A549 treated with ZK216348 at 1 μM for 4 hours (cell line): ENCODE results near the gene TMEM139. TPM values are rescaled to one million over a fixed set of nuclear protein-coding genes. Genes with fewer than 3 reads are reported as not detected.

Experiments
- total RNA-seq: library from RNA; stranded (reverse); fragments of 200-300 nt; extraction: Qiagen RNA extraction; gene quantifications from 5 replicates; pipeline ENCODE4 v1.2.3, GENCODE V29; 2022; ENCODE audit warnings: low read depth

The TMEM139 gene
- 0.48 to 1.5 TPM (median 1.0 TPM) in 5 replicates for total RNA-seq

GRCh38 chr7:143284591-143285469, at the start of gene TMEM139:
Gene TMEM139 (plus strand): TSS chr7:143284958. CDS start chr7:143285958, 1,000 bp downstream.

DNA sequence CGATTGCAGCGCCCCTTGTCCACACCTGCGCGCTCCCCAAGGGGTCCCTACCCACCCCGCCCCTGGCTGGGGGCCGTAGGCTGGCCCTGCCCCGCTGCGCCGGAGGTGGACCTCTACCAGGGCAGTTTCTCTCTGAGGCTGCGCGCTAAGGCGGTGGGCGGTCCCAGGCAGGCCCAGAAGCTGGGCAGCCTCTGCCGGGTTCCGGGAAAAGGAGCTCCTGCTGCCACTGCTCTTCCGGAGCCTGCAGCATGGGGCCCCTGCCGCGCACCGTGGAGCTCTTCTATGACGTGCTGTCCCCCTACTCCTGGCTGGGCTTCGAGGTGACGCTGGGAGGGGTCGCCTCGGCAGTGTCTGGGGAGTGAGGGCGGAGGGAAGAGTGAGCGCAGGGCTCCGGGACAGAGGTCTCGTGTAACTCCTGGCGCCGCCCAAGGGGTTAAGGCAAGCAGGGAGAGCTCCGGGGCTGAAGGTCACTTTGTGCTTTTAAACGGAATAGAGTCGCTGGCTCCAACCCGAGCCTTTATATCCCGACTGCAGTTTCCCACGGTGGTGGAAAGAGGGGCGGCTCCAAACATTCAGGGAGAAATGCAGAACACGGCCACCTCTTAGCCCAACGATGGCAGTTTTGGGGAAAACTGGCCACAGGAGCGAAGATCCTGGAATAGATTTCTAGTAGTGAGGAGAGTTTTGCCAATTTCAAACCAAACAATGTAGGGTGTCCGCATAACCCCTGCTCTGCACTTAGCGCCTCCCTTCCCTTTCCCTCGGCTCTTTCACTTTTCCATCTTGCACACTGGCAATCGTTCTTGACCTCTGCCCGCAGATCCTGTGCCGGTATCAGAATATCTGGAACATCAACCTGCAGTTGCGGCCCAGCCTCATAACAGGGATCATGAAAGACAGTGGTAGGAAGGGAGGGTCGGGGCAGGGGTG, 21.2 kb upstream of the TMEM139 start, which contains the start of gene GSTK1:
GSTK1 (plus strand) TSS at position 176 of the 930 bp plus-strand sequence; CDS start at position 249, 73 bp downstream.

GRCh38 chr7:143287935-143288826, 3.4 kb downstream of the TMEM139 start, which contains the start of gene CASP2:
Gene CASP2 (plus strand): TSS chr7:143288351. CDS start chr7:143288456, 105 bp downstream.

DNA sequence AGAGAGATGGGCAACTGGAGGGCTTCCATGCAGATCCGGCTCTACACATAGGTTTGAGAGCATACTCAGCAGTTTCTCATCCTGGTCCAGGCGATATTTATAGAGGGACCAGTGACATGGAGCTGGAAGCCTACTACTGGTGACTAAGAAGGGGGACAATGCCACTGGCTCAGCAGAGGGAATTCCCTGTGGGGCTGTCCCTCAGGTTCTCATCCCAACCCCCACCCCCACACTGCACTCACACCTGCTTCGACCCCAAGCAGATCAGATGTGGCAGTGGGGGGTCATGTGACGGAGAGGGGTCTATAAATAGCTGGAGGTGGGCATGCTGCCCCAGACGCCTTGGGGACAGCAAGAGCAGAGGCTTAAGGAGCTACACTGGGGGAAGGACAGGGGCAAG, 31.0 kb downstream of the TMEM139 start, which contains the start of gene CLCN1:
CLCN1 (plus strand) TSS at position 336 of the 400 bp plus-strand sequence. CDS start 102 bp downstream, outside the sequence.

Other genes with a start within 250 kb of the TMEM139 start
- not detected in 5 replicates for gene OR6V1, start 232.6 kb upstream of the TMEM139 start, total RNA-seq
- 0.51 to 0.75 TPM (median 0.71 TPM) in 3 of 5 replicates, not detected in the others for gene PIP, start 152.9 kb upstream of the TMEM139 start, total RNA-seq
- gene TAS2R39, start 101.5 kb upstream of the TMEM139 start, total RNA-seq, result not detected in 5 replicates
- gene TAS2R40, start 62.9 kb upstream of the TMEM139 start, total RNA-seq, result not detected in 5 replicates
- gene GSTK1, start 21.5 kb upstream of the TMEM139 start, total RNA-seq, result 103 to 121 TPM (median 114 TPM) in 5 replicates
- gene CASP2, start 3.4 kb downstream of the TMEM139 start, total RNA-seq, result 17.2 to 22.5 TPM (median 19.8 TPM) in 5 replicates
- 0.06 to 0.08 TPM in 2 of 5 replicates, not detected in the others for gene CLCN1, start 31.2 kb downstream of the TMEM139 start, total RNA-seq
- gene FAM131B, start 77.8 kb downstream of the TMEM139 start, total RNA-seq, result 0.20 to 0.62 TPM (median 0.46 TPM) in 5 replicates
- gene ZYX, start 96.4 kb downstream of the TMEM139 start, total RNA-seq, result 131 to 203 TPM (median 178 TPM) in 5 replicates
- gene EPHA1, start 123.9 kb downstream of the TMEM139 start, total RNA-seq, result 0.29 TPM in 1 of 5 replicates, not detected in the others
- gene TAS2R60, start 158.5 kb downstream of the TMEM139 start, total RNA-seq, result not detected in 5 replicates
- gene TAS2R41, start 192.9 kb downstream of the TMEM139 start, total RNA-seq, result not detected in 5 replicates